Measurements from ENCODE around the gene EEF1AKMT1. TPM values are rescaled to one million over a fixed set of nuclear protein-coding genes. Genes with fewer than 3 reads are reported as not detected.

EEF1AKMT1 gene
- total RNA-seq, result 14.6 and 16.0 TPM in 2 replicates

- H3K4me3 ChIP-seq (ENCODE audit: low read depth, low read length), result peak within 1 kb of the TSS; percentile 64
- DNase-seq (ENCODE audit: low read depth), result peak; percentile 29
- TF ChIP-seq CTCF (conservative IDR thresholded peaks at IDR 0.05; ENCODE audit: low read depth, low read length), result no peak
Observed at GRCh38 chr13:20773194-20774080, at the start of gene EEF1AKMT1. TSS of gene EEF1AKMT1 (minus strand) at chr13:20773961. CDS start at chr13:20757598, 16,363 bp downstream.

- DNase-seq (ENCODE audit: low read depth), result no peak
- H3K4me3 ChIP-seq (ENCODE audit: low read depth, low read length), result no peak overlapping the region
- no peak for TF ChIP-seq CTCF (conservative IDR thresholded peaks at IDR 0.05; ENCODE audit: low read depth, low read length)
Observed at GRCh38 chr13:20823071-20823470, 49.3 kb upstream of the EEF1AKMT1 start.

DNA sequence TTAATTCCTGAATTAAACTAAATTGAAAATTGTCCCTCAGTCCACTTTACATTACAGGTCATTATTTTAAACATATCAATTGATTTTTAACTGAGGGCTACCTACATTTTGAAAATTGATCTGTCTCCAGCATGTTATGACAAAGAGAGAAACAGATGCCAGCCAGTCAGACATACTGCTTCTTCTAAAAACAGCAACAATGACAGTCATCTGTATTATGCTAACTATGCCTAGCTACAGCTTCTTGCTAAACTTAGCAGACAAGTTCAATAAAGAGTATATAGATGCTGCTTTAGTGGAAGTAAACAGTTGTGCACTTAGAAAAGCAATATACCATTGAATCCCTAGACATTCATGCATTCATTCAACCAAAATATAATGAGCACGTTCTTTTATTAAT, 48.6 kb upstream of the EEF1AKMT1 start:
- H3K4me3 ChIP-seq (ENCODE audit: low read depth, low read length), result no peak overlapping the region
- DNase-seq (ENCODE audit: low read depth), result no peak
- TF ChIP-seq CTCF (conservative IDR thresholded peaks at IDR 0.05; ENCODE audit: low read depth, low read length), result no peak

DNA sequence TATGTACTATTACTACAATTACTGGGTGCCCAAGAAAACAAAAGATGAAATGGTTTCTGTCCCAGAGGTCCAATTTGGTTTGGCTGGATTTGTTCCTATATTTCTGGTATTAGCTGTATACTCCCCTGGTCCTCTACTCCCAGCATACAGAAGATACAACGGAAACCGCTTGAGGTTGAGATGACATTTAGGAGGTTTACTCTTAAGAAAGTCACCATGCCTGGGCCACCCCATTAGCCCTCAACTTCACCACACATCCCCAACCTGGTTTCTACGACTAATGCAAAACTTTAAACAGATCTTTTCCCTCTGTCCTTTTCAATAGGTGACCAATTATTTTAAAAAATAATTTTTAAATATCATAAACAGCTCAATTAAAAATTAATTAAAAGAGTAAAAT, 46.0 kb upstream of the EEF1AKMT1 start:
- DNase-seq (ENCODE audit: low read depth), result no peak
- no peak overlapping the region for H3K4me3 ChIP-seq (ENCODE audit: low read depth, low read length)
- TF ChIP-seq CTCF (conservative IDR thresholded peaks at IDR 0.05; ENCODE audit: low read depth, low read length), result no peak

GRCh38 chr13:20815464-20815863, 41.7 kb upstream of the EEF1AKMT1 start:
- TF ChIP-seq CTCF (conservative IDR thresholded peaks at IDR 0.05; ENCODE audit: low read depth, low read length), result no peak
- no peak for DNase-seq (ENCODE audit: low read depth)
- H3K4me3 ChIP-seq (ENCODE audit: low read depth, low read length), result no peak overlapping the region

DNA sequence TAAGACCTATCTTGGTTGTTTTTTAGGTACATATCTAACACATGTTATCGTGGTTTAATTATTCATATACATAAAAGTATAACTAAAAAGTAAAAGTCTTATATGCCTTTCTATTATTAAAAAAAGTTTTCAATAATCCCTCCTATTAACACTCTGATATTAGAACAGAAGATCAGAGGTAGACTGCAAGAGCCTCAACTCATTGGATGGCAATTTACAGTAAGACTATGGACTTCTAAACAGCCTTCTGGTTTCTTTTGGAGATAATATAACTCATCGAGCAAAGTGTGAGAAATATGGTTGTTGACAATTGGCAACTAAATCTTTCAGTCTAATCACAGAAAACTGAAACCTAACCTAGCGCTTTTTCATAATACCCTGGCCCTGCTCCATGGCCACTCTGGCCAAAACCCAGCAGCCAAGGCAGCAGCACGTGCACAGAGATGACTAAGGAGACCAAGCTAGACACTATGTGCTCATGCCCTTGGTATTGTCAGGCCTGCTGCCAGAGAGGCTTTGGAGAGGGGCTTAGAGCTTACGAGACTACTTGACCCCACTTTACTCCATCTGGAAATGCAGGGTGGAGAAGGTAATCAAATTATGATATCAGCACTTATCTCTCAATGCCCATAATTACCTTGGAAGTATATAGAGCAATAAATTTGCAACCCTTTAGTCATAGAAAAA, 40.6 kb upstream of the EEF1AKMT1 start:
- DNase-seq (ENCODE audit: low read depth), result peak; percentile 58
- no peak for TF ChIP-seq CTCF (conservative IDR thresholded peaks at IDR 0.05; ENCODE audit: low read depth, low read length)
- no peak overlapping the region for H3K4me3 ChIP-seq (ENCODE audit: low read depth, low read length)

Measured in epithelial cell of proximal tubule (primary cell).